Pancreas (tissue), 10 donors: ENCODE measurements around the gene VPS35L. TPM values are rescaled to one million over a fixed set of nuclear protein-coding genes. Genes with fewer than 3 reads are reported as not detected.

Source experiments
- ATAC-seq, 4 donors: fragments of 200-7000 bp; cut with Tn5 transposase; one replicate each; pipeline versions ENCODE4 v1.8.0 to v1.9.1; 2020; ENCODE audit warnings: mild to moderate bottlenecking in 4 of 4, moderate library complexity in 4 of 4
- DNase-seq, 6 donors: peaks; one replicate each; pipeline ENCODE4 v3.0.0-alpha.2; 2020
- FAIRE-seq: peaks from 2 replicates; lab custom pipeline; 2012; peaks lifted over from hg19 to GRCh38; lab: Jason Lieb, UNC
- H3K27ac ChIP-seq, 4 donors: fragments of 200-600 bp; sonication (generic); 1 replicate in 3 of 4; 2 replicates in 1 of 4; pipeline versions ENCODE4 v1.5.0 to v1.8.0; 2020
- H3K27me3 ChIP-seq, 4 donors: fragments of 200-600 bp; one replicate each; pipeline ENCODE4 v1.8.0; 2021
- H3K36me3 ChIP-seq, 3 donors: fragments of 200-600 bp; sonication (generic) in 1 of 3; one replicate each; pipeline versions ENCODE4 v1.5.0 to v1.8.0; 2020 to 2021
- H3K4me1 ChIP-seq, 3 donors: fragments of 200-600 bp; one replicate each; pipeline ENCODE4 v1.8.0; 2021
- H3K4me3 ChIP-seq, 4 donors: fragments of 200-600 bp; sonication (generic) in 2 of 4; one replicate each; pipeline versions ENCODE4 v1.5.0 to v1.8.0; 2020 to 2021
- H3K9me3 ChIP-seq, 4 donors: fragments of 200-600 bp; one replicate each; pipeline ENCODE4 v1.8.0; 2021
- WGBS, 2 donors: extraction: QIAGEN DNeasy Blood & Tissue Kit; methylation state at CpG; one replicate each; pipeline ENCODE4 v1.1.7; 2013; 5-methylcytosine and 5-hydroxymethylcytosine counted together
- intact Hi-C, 3 donors: fragments of 100-400 bp; cut with DNase I; formaldehyde crosslinking; loops; one replicate each; pipeline versions ENCODE4 v1.11.1 to v1.14.2; 2022
- polyA plus RNA-seq, 2 donors: library from polyadenylated mRNA; stranded (reverse); fragments of 200-250 nt; gene quantifications; one replicate each; pipeline ENCODE4 v1.2.3, GENCODE V29; 2013
- total RNA-seq, 6 donors: library from RNA; stranded (reverse); fragmentation: NEBNext Ultra II Directional in 4 of 6; extraction: Animal tissue kit (Norgen Biotek cat#: 25700) in 4 of 6; gene quantifications; one replicate each; pipeline versions ENCODE4 v1.2.1 to v1.2.4, GENCODE V29; 2021 to 2023
- TF ChIP-seq, protein P1 (sequence below), 4 donors: fragments of 200-600 bp; sonication (generic) in 3 of 4; IDR thresholded peaks; one replicate each; pipeline versions ENCODE4 v1.5.0 to v1.8.0; 2021; ENCODE audit warnings: antibody characterized with exemption in 4 of 4
- donor health status: healthy with polysubstance abuse.
- donor health status: DM: no; HTN: no; CAD: no; lungs with moderate emphysema.
- donor health status: DM: no; HTN: no; CAD: no.
- donor health status: control.
- donor health status: control.
- donor health status: Bipolar disorder and iron deficiency.
- donor health status: DM: yes; HTN: yes; CAD: no.
- donor health status: DM: no; HTN: no; CAD: no.
- donor health status: DM: no; HTN: no; CAD: no.
- donor health status: DM: yes; HTN: yes; CAD: no.

Gene VPS35L
- total and polyA plus RNA-seq, 8 donors, result 15.2 to 35.3 (median 22.3) TPM

DNA sequence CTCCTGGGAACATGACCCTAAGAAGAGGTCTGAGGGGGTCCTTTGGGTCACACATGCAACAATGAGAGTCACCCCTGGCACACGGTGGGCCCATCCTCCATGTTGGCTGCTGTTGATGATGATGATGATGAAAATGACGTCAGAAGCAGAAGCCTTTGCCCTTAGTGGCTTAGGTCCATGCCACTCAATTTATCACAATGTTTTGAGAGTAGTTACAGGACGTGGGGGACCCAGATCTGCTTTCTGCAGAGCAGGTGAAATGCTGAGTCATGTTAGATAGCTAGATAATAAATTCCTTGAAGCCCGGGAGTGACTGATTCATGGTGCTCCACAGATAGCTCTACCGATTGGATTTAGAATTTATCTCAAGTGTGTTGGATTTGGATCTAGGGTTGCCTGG lies 53.9 kb downstream of the VPS35L start:
- FAIRE-seq (no peak), ATAC-seq (no peak), DNase-seq (no peak)
- Histone ChIP-seq H3K4me3 (no peak overlapping the region), H3K4me1 (no peaks in the 10 kb centered on the region), H3K36me3 (no peaks in the 10 kb centered on the region), H3K27me3 (no peaks in the 10 kb centered on the region), H3K9me3 (no peaks in the 10 kb centered on the region), H3K27ac (no peak overlapping the region)
- TF ChIP-seq, protein P1, sequence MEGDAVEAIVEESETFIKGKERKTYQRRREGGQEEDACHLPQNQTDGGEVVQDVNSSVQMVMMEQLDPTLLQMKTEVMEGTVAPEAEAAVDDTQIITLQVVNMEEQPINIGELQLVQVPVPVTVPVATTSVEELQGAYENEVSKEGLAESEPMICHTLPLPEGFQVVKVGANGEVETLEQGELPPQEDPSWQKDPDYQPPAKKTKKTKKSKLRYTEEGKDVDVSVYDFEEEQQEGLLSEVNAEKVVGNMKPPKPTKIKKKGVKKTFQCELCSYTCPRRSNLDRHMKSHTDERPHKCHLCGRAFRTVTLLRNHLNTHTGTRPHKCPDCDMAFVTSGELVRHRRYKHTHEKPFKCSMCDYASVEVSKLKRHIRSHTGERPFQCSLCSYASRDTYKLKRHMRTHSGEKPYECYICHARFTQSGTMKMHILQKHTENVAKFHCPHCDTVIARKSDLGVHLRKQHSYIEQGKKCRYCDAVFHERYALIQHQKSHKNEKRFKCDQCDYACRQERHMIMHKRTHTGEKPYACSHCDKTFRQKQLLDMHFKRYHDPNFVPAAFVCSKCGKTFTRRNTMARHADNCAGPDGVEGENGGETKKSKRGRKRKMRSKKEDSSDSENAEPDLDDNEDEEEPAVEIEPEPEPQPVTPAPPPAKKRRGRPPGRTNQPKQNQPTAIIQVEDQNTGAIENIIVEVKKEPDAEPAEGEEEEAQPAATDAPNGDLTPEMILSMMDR (IDR thresholded peaks at IDR 0.05), result no peak
- intact Hi-C loops, result no loop called here
- WGBS, 2 donors, result 62 to 63% methylated on average over 5 of the region's 5 CpGs

DNA sequence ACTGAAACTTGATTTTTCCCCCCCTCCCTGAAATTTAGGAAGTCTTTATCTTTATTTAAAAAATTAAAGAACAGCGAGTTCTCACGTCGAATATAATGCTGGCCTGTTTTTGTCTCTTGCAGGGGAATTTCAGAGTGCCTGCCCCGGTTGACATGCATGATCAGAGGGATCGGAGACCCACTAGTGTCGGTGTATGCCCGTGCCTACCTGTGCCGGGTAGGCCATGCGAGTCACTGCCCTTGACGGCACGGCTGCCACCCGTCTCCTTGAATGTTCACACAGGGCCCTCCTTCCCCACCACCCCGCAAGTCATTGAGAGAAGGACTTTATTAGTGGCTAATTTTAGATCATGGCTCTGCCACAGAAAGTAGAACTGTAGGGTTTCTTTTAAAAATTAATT lies 54.7 kb downstream of the VPS35L start:
- Histone ChIP-seq H3K4me3 (no peak overlapping the region), H3K36me3 (no peaks in the 10 kb centered on the region), H3K27ac (no peak overlapping the region), H3K27me3 (no peaks in the 10 kb centered on the region), H3K9me3 (no peaks in the 10 kb centered on the region), H3K4me1 (no peaks in the 10 kb centered on the region)
- FAIRE-seq, result no peak
- TF ChIP-seq, protein P1 (IDR thresholded peaks at IDR 0.05), result no peak
- intact Hi-C loops, result no loop called here
- no peak for ATAC-seq
- WGBS, 2 donors, result 94 to 95% methylated on average over 13 of the region's 13 CpGs
- no peak for DNase-seq

DNA sequence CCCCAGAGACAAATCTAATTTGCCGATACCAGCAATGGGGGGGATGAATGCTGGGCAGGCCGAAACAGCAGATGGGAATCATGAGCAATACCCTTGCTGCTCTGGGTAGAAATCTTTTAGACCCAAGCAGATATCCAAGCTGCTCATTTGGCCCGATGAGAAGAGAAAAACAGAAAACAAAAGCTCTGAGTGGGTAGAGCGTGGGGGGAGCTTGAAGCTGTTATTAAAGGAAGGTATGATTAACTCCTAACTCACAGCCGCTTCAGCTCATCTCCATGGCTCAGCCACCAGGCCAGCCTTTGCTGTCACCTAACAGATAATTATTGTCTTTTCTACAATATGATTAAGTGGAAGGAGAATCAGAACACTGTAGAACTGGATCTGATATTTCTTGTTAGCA lies 58.3 kb downstream of the VPS35L start:
- no peaks in the 10 kb centered on the region for H3K9me3 ChIP-seq
- ATAC-seq (no peak), DNase-seq (no peak), FAIRE-seq (no peak)
- no peak overlapping the region for H3K4me3 ChIP-seq
- no peaks in the 10 kb centered on the region for H3K27me3 ChIP-seq
- TF ChIP-seq, protein P1 (IDR thresholded peaks at IDR 0.05), result no peak
- H3K27ac ChIP-seq, result no peak overlapping the region
- WGBS, 2 donors, result 83 to 91% methylated on average over 5 of the region's 5 CpGs
- H3K4me1 ChIP-seq, result no peaks in the 10 kb centered on the region
- H3K36me3 ChIP-seq, result no peaks in the 10 kb centered on the region
- intact Hi-C loops, result no loop called here

DNA sequence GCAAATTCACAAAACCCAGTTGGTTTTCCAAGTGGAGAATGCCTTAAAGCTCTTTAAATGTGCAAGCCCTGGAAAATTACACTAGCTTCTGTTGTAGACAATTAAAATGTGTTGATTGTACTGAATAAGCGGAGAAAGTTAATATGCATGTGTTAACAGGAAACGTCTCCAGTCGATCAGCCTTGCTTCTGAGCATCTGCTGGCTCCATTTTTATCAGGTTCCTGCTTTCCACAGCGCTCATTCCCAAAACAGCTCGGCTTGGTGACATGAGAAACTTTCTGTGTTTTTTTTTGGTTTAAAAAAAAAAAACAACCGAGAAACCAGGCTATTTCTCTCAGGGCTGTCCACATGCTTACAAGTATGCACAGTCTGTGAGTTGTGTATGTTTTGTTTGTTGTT lies 60.7 kb downstream of the VPS35L start:
- TF ChIP-seq, protein P1 (IDR thresholded peaks at IDR 0.05), result no peak
- no peaks in the 10 kb centered on the region for H3K27me3 ChIP-seq
- DNase-seq (no peak), ATAC-seq (no peak), FAIRE-seq (no peak)
- H3K27ac ChIP-seq, result no peak overlapping the region
- no peaks in the 10 kb centered on the region for H3K9me3 ChIP-seq
- intact Hi-C loops, result no loop called here
- H3K4me3 ChIP-seq, result no peak overlapping the region
- no peaks in the 10 kb centered on the region for H3K4me1 ChIP-seq
- WGBS, 2 donors, result 87 to 89% methylated on average over 6 of the region's 6 CpGs
- H3K36me3 ChIP-seq, result no peaks in the 10 kb centered on the region

DNA sequence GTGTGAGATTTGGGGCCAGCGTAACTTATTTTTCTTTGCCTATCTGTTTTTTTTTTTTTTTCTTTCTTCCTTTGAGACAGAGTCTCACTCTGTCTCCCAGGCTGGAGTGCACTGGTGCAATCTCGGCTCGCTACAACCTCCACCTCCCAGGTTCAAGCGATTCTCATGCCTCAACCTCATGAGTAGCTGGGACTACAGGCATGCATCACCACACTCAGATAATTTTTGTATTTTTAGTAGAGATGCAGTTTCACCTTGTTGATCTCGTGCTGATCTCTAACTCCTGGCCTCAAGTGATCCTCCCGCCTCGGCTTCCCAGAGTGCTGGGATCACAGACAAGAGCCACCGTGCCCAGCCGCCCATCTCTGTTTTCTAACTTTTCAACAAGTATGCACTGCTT lies 63.4 kb downstream of the VPS35L start:
- 96% methylated on average over 9 of the region's 9 CpGs for WGBS, 2 donors
- FAIRE-seq (no peak), DNase-seq (no peak), ATAC-seq (no peak)
- TF ChIP-seq, protein P1 (IDR thresholded peaks at IDR 0.05), result no peak
- Histone ChIP-seq H3K36me3 (no peaks in the 10 kb centered on the region), H3K27ac (no peak overlapping the region), H3K4me1 (no peaks in the 10 kb centered on the region), H3K4me3 (no peak overlapping the region), H3K9me3 (no peaks in the 10 kb centered on the region), H3K27me3 (no peaks in the 10 kb centered on the region)
- intact Hi-C loops, result no loop called here
